Measurements from ENCODE around the gene ICOSLG.
"Not testable (repeated sequence)": the region's sequence is repeated elsewhere in the genome, so short reads cannot be mapped to it uniquely, and the experiment has no call there.

The ICOSLG gene

GRCh38 chr21:44184862-44185261 lies 55.9 kb downstream of the ICOSLG start:
- not testable (repeated sequence) for DNase-seq (ENCODE audit: extremely low read depth in 1 of 2, low read depth in 1 of 2)

- not testable (repeated sequence) for DNase-seq (ENCODE audit: extremely low read depth in 1 of 2, low read depth in 1 of 2)
Measured at GRCh38 chr21:44182202-44182601, 58.5 kb downstream of the ICOSLG start.

GRCh38 chr21:44181506-44181905 lies 59.2 kb downstream of the ICOSLG start:
- DNase-seq (ENCODE audit: extremely low read depth in 1 of 2, low read depth in 1 of 2): not testable (repeated sequence)

- DNase-seq (ENCODE audit: extremely low read depth in 1 of 2, low read depth in 1 of 2): not testable (repeated sequence)
Measured at GRCh38 chr21:44176127-44176526, 64.6 kb downstream of the ICOSLG start.

GRCh38 chr21:44175189-44175588 lies 65.6 kb downstream of the ICOSLG start:
- DNase-seq (ENCODE audit: extremely low read depth in 1 of 2, low read depth in 1 of 2): not testable (repeated sequence)

Data from stimulated activated CD8-positive, alpha-beta memory T cell treated with anti-CD3 and anti-CD28 coated beads, Interleukin-7, amount 100 ng/mL, for 48 hours (primary cell).